WERI-Rb-1 (cell line): Measurements from ENCODE around the gene CCT7.
A peak's percentile ranks its signal among the peaks of the same experiment; 100 is the strongest.

Source experiments
- DNase-seq: peaks from one replicate; pipeline ENCODE4 v3.0.0-alpha.2; 2020
- H3K27ac ChIP-seq: fragments of 250-450 bp; sonication (Bioruptor Pico); 2 replicates; pipeline ENCODE4 v1.5.1; 2020; ENCODE audit warnings: mild to moderate bottlenecking, moderate library complexity
- H3K27me3 ChIP-seq: fragments of 250-450 bp; sonication (Bioruptor Pico); 2 replicates; pipeline ENCODE4 v1.5.1; 2021; ENCODE audit warnings: mild to moderate bottlenecking, low read depth, moderate library complexity; ENCODE audit not compliant: insufficient read depth, severe bottlenecking
- H3K36me3 ChIP-seq: fragments of 250-450 bp; sonication (Bioruptor Pico); 2 replicates; pipeline ENCODE4 v1.5.1; 2020; ENCODE audit warnings: mild to moderate bottlenecking, moderate library complexity
- H3K4me3 ChIP-seq: 2 replicates; pipeline ENCODE4 v1.5.1; 2011; ENCODE audit warnings: low read depth, mild to moderate bottlenecking, control low read depth, low read length
- H3K9me3 ChIP-seq: fragments of 250-450 bp; sonication (Bioruptor Pico); 2 replicates; pipeline ENCODE4 v1.5.1; 2021; ENCODE audit warnings: mild to moderate bottlenecking, moderate library complexity; ENCODE audit not compliant: severe bottlenecking
- TF ChIP-seq, protein P1 (sequence below): IDR thresholded peaks from 2 replicates; pipeline ENCODE4 v1.5.1; 2011; ENCODE audit warnings: low read depth, mild to moderate bottlenecking, control low read depth, inconsistent platforms, low read length

CCT7 gene

DNA sequence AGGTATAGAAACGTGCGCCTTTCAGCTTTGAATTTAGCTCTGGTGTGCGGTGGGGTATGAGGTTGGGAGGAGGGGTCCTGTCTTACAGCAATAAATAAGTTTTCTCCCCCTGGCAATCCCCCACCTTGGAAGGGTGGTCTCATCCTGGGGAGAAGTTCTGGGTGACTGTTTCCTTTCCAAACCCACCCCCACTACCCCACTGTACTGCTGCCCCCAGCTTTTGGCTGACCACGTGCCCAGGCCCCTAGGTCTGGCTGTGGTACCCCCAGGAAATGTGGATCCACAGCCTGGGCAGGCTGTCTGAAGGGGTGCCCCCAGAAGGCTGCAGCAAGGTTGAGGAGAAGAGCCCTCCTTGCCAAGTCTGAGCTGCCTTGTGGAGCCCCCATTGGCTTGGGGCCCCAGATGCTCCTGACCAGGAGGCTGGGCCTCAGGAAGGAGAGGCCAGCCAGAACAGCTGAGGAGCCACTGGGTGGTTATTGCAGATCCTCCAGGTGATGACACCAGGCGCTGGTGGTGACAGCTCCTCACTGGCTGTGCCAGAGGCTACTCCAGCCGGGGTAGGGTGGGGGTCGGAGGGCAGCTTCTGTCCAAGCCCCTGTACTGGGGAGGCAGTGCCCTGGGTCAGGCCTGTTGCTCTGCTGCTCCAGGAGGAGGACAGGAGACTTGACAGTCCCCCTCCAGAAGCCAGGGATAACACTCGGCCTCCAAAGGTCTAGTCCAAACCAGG, 24.2 kb downstream of the CCT7 start:
- DNase-seq, result no peak
- H3K36me3 ChIP-seq, result peaks cover 71% of the 10 kb centered on the region

DNA sequence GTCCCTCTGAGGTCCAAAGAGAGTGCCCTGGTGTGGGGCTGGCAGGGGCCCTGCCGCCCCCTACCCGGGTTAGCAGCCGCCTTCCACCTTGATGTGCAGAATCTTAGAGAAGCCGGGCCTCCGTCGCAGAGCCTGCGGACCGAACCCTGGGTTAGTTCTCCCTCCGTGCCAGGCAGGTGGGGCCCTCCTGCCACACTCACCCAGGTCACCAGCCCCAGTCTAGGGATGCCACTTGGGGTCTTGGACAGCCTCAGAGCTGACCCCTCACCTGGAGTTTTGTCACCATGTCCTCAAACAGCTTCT, 24.8 kb downstream of the CCT7 start:
- Histone ChIP-seq H3K4me3 (no peak overlapping the region), H3K27ac (no peak overlapping the region), H3K9me3 (no peaks in the 10 kb centered on the region), H3K27me3 (no peaks in the 10 kb centered on the region), H3K36me3 (peaks cover 71% of the 10 kb centered on the region)
- TF ChIP-seq, protein P1, sequence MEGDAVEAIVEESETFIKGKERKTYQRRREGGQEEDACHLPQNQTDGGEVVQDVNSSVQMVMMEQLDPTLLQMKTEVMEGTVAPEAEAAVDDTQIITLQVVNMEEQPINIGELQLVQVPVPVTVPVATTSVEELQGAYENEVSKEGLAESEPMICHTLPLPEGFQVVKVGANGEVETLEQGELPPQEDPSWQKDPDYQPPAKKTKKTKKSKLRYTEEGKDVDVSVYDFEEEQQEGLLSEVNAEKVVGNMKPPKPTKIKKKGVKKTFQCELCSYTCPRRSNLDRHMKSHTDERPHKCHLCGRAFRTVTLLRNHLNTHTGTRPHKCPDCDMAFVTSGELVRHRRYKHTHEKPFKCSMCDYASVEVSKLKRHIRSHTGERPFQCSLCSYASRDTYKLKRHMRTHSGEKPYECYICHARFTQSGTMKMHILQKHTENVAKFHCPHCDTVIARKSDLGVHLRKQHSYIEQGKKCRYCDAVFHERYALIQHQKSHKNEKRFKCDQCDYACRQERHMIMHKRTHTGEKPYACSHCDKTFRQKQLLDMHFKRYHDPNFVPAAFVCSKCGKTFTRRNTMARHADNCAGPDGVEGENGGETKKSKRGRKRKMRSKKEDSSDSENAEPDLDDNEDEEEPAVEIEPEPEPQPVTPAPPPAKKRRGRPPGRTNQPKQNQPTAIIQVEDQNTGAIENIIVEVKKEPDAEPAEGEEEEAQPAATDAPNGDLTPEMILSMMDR, result no peak
- no peak for DNase-seq

More for the DNA sequence above, 24.2 kb downstream of the CCT7 start:
- H3K27me3 ChIP-seq, result no peaks in the 10 kb centered on the region
- no peaks in the 10 kb centered on the region for H3K9me3 ChIP-seq
- H3K4me3 ChIP-seq, result no peak overlapping the region
- no peak overlapping the region for H3K27ac ChIP-seq
- TF ChIP-seq, protein P1, result no peak

DNA sequence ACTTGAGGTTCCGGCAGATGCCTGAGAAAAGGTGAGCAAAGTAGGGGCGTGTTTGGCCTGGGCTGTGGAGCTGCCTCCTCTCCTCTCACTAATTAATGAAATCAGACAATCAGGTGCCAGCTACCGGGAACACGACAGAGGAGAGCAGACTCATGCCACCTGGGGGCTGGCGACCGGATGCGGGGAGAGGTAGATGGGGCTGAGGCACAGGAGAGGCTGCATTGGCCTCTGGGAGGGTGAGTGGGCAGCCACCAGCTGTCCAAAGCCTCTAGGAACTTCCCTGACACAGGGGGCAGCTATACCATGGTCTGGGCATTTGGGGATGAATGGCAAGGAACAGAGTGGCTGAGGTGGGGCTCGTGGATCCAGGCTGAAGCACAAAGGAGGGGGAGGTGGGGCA, 25.2 kb downstream of the CCT7 start:
- no peak for DNase-seq
- Histone ChIP-seq H3K27me3 (no peaks in the 10 kb centered on the region), H3K4me3 (no peak overlapping the region), H3K27ac (no peak overlapping the region), H3K36me3 (peaks cover 68% of the 10 kb centered on the region), H3K9me3 (no peaks in the 10 kb centered on the region)
- TF ChIP-seq, protein P1, result no peak

DNA sequence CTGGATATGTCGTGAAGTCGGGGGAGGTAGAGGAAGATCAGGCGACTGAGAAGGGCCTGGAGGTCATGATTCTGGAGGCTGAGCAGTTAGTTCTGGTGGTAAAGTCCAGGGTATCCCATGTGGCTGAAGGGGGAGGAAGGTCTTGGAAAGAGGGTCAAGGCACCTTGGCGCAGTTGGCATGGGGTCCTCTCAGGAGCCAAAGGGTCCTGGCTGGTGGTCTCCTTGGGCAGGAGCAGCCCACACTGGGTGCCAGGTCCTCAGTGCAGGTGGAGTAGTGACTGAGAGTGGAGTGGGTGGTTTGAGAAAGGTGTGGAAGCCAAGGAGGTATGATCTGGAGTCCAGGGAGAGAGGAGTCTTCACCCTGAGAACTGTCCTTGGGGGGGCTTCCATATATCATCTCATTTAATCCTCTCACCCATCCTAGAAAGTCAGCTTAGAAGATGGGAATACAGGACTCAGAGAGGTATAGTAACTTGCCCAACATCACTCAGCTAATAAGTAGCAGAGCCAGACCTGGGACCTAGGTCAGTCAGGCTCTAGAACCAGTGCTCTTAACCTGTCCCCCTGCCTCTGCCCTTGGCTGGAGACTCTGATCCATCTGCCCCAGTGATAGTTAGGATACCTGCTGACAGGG, 25.7 kb downstream of the CCT7 start:
- Histone ChIP-seq H3K9me3 (no peaks in the 10 kb centered on the region), H3K36me3 (peaks cover 63% of the 10 kb centered on the region), H3K4me3 (no peak overlapping the region), H3K27ac (no peak overlapping the region), H3K27me3 (no peaks in the 10 kb centered on the region)
- DNase-seq, result no peak
- TF ChIP-seq, protein P1, result no peak

DNA sequence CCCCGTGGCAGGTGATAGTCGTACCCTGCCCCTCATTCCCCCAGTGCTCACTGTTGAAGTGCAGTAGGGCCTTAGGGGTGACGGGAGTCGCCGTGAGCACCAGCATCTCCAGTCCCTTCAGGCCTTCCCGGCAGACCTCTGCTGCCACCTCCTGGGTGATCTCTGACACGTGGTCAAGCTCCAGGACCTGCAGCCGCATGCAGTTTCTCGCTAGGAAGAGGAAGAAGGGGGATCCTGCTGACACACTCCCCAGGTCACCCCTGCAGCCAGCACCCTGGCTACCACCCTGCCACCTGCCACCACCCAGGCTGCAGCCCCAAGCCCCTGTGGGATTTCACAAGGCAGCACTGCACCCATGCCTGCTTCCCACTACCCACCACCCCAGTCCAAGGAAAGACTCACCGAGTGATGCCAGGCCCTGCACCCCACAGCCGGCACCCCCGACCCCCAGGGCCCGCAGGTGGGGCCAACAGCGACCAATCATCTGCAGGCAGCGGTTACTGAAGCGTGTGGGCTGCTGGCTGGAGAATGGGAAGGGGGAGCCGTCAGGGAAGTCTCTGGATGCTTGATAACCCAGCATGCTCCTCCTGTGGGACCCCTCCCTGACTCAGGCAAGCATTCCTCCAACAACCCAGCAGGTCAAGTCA, 26.4 kb downstream of the CCT7 start:
- Histone ChIP-seq H3K36me3 (peaks cover 58% of the 10 kb centered on the region), H3K27me3 (no peaks in the 10 kb centered on the region), H3K9me3 (no peaks in the 10 kb centered on the region), H3K4me3 (no peak overlapping the region), H3K27ac (no peak overlapping the region)
- DNase-seq, result peak; percentile 90
- TF ChIP-seq, protein P1, result peak; percentile 97
